Endothelial cell of umbilical vein (primary cell): ENCODE measurements around the gene SMAD9. TPM values are rescaled to one million over a fixed set of nuclear protein-coding genes. Genes with fewer than 3 reads are reported as not detected.

Experiments
- BruUV-seq: library from RNA; stranded (reverse); fragments of 400-500 nt; replicated peaks from 2 replicates; lab custom pipeline; 2021; lab: Mats Ljungman, UMichigan
- CTCF ChIA-PET: fragments of 300-600, 350-600 bp; sonication (Branson Sonifier 250); formaldehyde crosslinking; loops from one replicate; lab custom pipeline; 2021; ENCODE audit warnings: antibody characterized with exemption, inconsistent platforms; lab: Charles Lee
- POLR2A ChIA-PET: fragments of 300-600, 350-600 bp; sonication (Branson Sonifier 250); formaldehyde crosslinking; loops from one replicate; lab custom pipeline; 2021; ENCODE audit warnings: antibody characterized with exemption, inconsistent platforms; lab: Charles Lee
- DNase-seq: peaks from one replicate; pipeline ENCODE4 v3.0.0-alpha.2; 2011; ENCODE audit warnings: low read depth, low spot score
- FAIRE-seq: peaks from 2 replicates; lab custom pipeline; 2011; peaks lifted over from hg19 to GRCh38; lab: Jason Lieb, UNC
- H2AFZ ChIP-seq: 2 replicates; pipeline ENCODE4 v1.6.0; 2012; ENCODE audit warnings: low read depth, low read length, control low read depth, inconsistent platforms
- H3K27ac ChIP-seq: 2 replicates; pipeline ENCODE4 v1.5.1; 2011; ENCODE audit warnings: low read depth, mild to moderate bottlenecking, control low read depth, low read length, moderate library complexity; ENCODE audit not compliant: insufficient read depth
- H3K27me3 ChIP-seq, 2 experiments: 2 replicates each; pipeline versions ENCODE4 v1.6.0 to v1.6.1; 2011; ENCODE audit warnings: low read length in 2 of 2, mixed read lengths in 1 of 2; ENCODE audit not compliant: control insufficient read depth in 2 of 2, insufficient read depth in 2 of 2
- H3K36me3 ChIP-seq, 2 experiments: 2 replicates in 1 of 2; 3 replicates in 1 of 2; pipeline ENCODE4 v1.5.1; 2011; ENCODE audit warnings: low read length in 2 of 2, mild to moderate bottlenecking in 1 of 2, moderate library complexity in 1 of 2; ENCODE audit not compliant: control insufficient read depth in 2 of 2, insufficient read depth in 2 of 2; ENCODE audit errors: extremely low read depth in 1 of 2
- H3K4me1 ChIP-seq: 3 replicates; pipeline ENCODE4 v1.5.1; 2011; ENCODE audit warnings: mild to moderate bottlenecking, low read length; ENCODE audit not compliant: control insufficient read depth, insufficient read depth; ENCODE audit errors: extremely low read depth
- H3K4me2 ChIP-seq: 2 replicates; pipeline ENCODE4 v1.6.1; 2011; ENCODE audit warnings: low read length, control low read depth, mixed read lengths; ENCODE audit not compliant: insufficient read depth
- H3K4me3 ChIP-seq, 3 experiments: fragments of 200-600 bp in 1 of 3; sonication (generic), shearing (Covaris generic) in 1 of 3; replicated peaks in 1 of 3; 2 replicates each; pipeline ENCODE4 v1.5.1; 2011 to 2016; ENCODE audit warnings: control low read depth in 3 of 3, low read length in 3 of 3, mild to moderate bottlenecking in 2 of 3, inconsistent platforms in 1 of 3, low read depth in 1 of 3, moderate library complexity in 1 of 3; ENCODE audit not compliant: insufficient read depth in 1 of 3
- H3K79me2 ChIP-seq: 2 replicates; pipeline ENCODE4 v1.6.0; 2012; ENCODE audit warnings: low read length, inconsistent platforms; ENCODE audit not compliant: control insufficient read depth, insufficient read depth
- H3K9ac ChIP-seq: replicated peaks from 2 replicates; pipeline ENCODE3; 2011; ENCODE audit warnings: low read length, control low read depth; ENCODE audit not compliant: insufficient read depth; ENCODE audit errors: extremely low read depth
- H3K9me1 ChIP-seq: replicated peaks from 3 replicates; pipeline ENCODE4 v1.6.0; 2011; ENCODE audit warnings: mild to moderate bottlenecking, low read length; ENCODE audit not compliant: control insufficient read depth, insufficient read depth; ENCODE audit errors: extremely low read depth
- H3K9me3 ChIP-seq: replicated peaks from 2 replicates; pipeline ENCODE4 v1.5.1; 2012; ENCODE audit warnings: low read length, inconsistent platforms; ENCODE audit not compliant: control insufficient read depth, insufficient read depth
- H4K20me1 ChIP-seq: replicated peaks from 2 replicates; pipeline ENCODE3; 2011; ENCODE audit warnings: mild to moderate bottlenecking, low read length; ENCODE audit not compliant: control insufficient read depth, insufficient read depth; ENCODE audit errors: extremely low read depth
- CTCF ChIP-seq, 2 donors: IDR thresholded peaks; 1 replicate in 1 of 2; 2 replicates in 1 of 2; pipeline ENCODE4 v1.5.1; 2011; ENCODE audit warnings: low read length in 2 of 2, mild to moderate bottlenecking in 2 of 2, moderate library complexity in 2 of 2, control low read depth in 1 of 2, inconsistent platforms in 1 of 2, low read depth in 1 of 2; ENCODE audit not compliant: insufficient read depth in 1 of 2; ENCODE audit errors: extremely low read depth in 1 of 2
- EZH2 ChIP-seq: IDR thresholded peaks from 2 replicates; pipeline ENCODE4 v1.6.1; 2012; ENCODE audit warnings: borderline replicate concordance, low read depth, mild to moderate bottlenecking, moderate library complexity, low read length, inconsistent platforms; ENCODE audit not compliant: severe bottlenecking
- FOS ChIP-seq: IDR thresholded peaks from 2 replicates; pipeline ENCODE4 v1.6.1; 2011; ENCODE audit warnings: mild to moderate bottlenecking, low read length, moderate library complexity, borderline replicate concordance; ENCODE audit not compliant: insufficient read depth
- GATA2 ChIP-seq: IDR thresholded peaks from 2 replicates; pipeline ENCODE4 v1.7.0; 2011; ENCODE audit warnings: low read depth, mild to moderate bottlenecking, moderate library complexity, mixed read lengths, low read length; ENCODE audit not compliant: insufficient read length, insufficient read depth
- MAX ChIP-seq: IDR thresholded peaks from 2 replicates; pipeline ENCODE4 v1.6.1; 2011; ENCODE audit not compliant: insufficient read depth, insufficient read length
- POLR2A ChIP-seq: IDR thresholded peaks from 2 replicates; pipeline ENCODE4 v1.6.1; 2012; ENCODE audit warnings: low read depth, mild to moderate bottlenecking, control low read depth, low read length
- POLR2AphosphoS5 ChIP-seq: IDR thresholded peaks from 2 replicates; pipeline ENCODE4 v1.6.1; 2012; ENCODE audit warnings: low read depth, mild to moderate bottlenecking, control low read depth, low read length, moderate library complexity; ENCODE audit not compliant: insufficient read depth
- dilution Hi-C: fragments of 300-500 bp; cut with MboI; formaldehyde crosslinking; loops from one replicate; pipeline ENCODE4 v1.15.0; 2019; ENCODE audit warnings: low sequenced_read_pairs; ENCODE audit not compliant: extremely low pct_ligation_motif_present
- intact Hi-C: fragments of 100-400 bp; cut with micrococcal nuclease; formaldehyde crosslinking; loops from one replicate; pipeline ENCODE4 v1.10.0; 2022
- polyA plus RNA-seq, 4 experiments: library from polyadenylated mRNA; depleted of rRNA in 3 of 4; stranded (reverse) in 3 of 4; unstranded in 1 of 4; fragments of >200 nt; gene quantifications; 2 replicates each; pipeline versions ENCODE4 v1.2.1 to v1.2.3, GENCODE V29; 2011 to 2012; ENCODE audit warnings: missing spikeins in 1 of 4
- total RNA-seq: library from RNA; stranded (reverse); gene quantifications from 2 replicates; pipeline ENCODE4 v1.2.3, GENCODE V29; 2021

Gene SMAD9
- total and polyA plus RNA-seq, 2 donors (not counting 3 experiments of a cell fraction or from before 2014, with no cell fraction given): 2.2 to 4.2 TPM

GRCh38 chr13:36872621-36873020, 47.4 kb downstream of the SMAD9 start:
- ChIA-PET CTCF (interaction anchor here (0.9 to 2.7 kb wide), 2 partner anchors 15 to 108 kb away, joined by 3 to 9 read pairs; no protein-coding TSS in a partner anchor), POLR2A (no interaction called here)
- Histone ChIP-seq H3K9me1 (no peaks in the 10 kb centered on the region), H3K4me2 (no peak overlapping the region), H3K4me3 (no peak overlapping the region), H3K36me3 (peaks cover 0 to 8% of the 10 kb centered on the region in 2 experiments), H3K79me2 (no peaks in the 10 kb centered on the region), H2AFZ (no peak overlapping the region), H3K4me1 (no peaks in the 10 kb centered on the region), H3K9me3 (no peaks in the 10 kb centered on the region), H3K9ac (no peak overlapping the region), H4K20me1 (no peaks in the 10 kb centered on the region), H3K27ac (no peak overlapping the region), H3K27me3 (no peaks in the 10 kb centered on the region)
- BruUV-seq: no TSS peak
- FAIRE-seq (no peak), DNase-seq (no peak)
- intact Hi-C loops (no loop called here), dilution Hi-C loops (loop anchor here (25.0 kb wide), 1 partner anchor 115 kb away; the partner anchor contains the start of gene ALG5)
- TF ChIP-seq GATA2: no peak
- TF ChIP-seq MAX: no peak
- TF ChIP-seq POLR2A: no peak
- no peak for TF ChIP-seq POLR2AphosphoS5
- no peak for TF ChIP-seq CTCF (IDR thresholded peaks at IDR 0.05; ENCODE audit: extremely low read depth in 1 of 2, insufficient read depth in 1 of 2, low read depth in 1 of 2, low read length in 2 of 2)
- no peak for TF ChIP-seq FOS
- TF ChIP-seq EZH2: no peak
